Forelimb muscle (tissue), 1 donor: ENCODE data around the gene LRRC4B. TPM values are rescaled to one million over a fixed set of nuclear protein-coding genes. Genes with fewer than 3 reads are reported as not detected.

Experiments
- DNase-seq: peaks from one replicate; pipeline ENCODE4 v3.0.0-alpha.2; 2013; ENCODE audit warnings: low read depth
- polyA plus RNA-seq: library from polyadenylated mRNA; unstranded; fragments of 120-200 nt; gene quantifications from one replicate; pipeline ENCODE4 v1.2.1, GENCODE V29; 2013; ENCODE audit not compliant: insufficient read length

Gene LRRC4B
- polyA plus RNA-seq, 1 donor: 8.5 TPM

DNA sequence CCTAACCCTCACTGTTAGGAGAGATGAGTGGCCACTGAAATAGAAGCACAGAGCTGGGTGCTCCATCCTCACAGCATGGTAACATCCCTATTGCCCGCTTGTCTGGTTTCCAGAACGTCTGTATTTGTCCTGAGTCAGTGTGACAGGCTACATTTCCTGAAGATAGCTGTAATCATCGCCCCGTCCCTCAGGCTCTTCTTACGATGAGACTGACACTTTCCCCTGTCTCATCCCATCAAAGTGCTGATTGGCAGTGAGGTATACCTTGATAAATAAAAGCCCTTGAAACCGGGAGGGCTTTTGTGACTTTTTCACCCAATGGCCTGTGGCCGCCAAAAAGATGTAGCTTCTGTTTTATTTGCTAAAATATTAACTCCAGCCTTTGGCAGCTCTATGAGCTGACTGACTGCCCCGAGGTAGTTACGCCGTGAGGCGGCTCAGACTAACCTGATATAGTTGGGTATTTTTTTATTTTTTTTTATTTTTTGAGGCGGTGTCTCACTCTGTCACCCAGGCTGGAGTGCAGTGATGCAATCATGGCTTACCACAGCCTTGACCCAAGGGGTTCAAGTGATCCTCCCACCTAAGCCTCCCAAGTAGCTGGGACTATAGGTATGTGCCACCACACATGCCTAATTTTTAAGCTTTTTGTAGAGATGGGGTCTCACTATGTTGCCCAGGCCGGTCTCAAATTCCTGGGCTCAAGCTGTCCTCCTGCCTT, 5.7 kb upstream of the LRRC4B start:
- no peak for DNase-seq

DNA sequence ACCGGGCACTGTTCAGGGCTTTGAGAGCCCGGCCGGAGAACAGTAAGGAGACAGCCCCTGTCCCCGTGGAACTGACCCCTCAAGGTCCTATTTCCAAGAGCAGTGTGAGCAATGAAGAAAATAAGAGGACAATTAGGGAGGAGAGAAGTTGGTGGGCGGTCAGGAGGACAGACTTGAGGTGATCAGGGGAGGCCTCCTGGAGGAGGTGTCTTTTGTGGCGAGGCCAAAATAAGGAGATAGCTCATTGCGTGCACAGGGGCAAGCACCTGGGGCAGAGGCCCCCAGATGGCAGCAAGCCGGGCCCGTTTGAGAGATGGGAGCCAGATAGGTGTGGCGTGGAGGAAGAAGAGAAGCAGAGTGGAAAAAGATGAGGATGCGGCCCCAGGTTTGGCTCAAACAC, 2.8 kb upstream of the LRRC4B start:
- no peak for DNase-seq

DNA sequence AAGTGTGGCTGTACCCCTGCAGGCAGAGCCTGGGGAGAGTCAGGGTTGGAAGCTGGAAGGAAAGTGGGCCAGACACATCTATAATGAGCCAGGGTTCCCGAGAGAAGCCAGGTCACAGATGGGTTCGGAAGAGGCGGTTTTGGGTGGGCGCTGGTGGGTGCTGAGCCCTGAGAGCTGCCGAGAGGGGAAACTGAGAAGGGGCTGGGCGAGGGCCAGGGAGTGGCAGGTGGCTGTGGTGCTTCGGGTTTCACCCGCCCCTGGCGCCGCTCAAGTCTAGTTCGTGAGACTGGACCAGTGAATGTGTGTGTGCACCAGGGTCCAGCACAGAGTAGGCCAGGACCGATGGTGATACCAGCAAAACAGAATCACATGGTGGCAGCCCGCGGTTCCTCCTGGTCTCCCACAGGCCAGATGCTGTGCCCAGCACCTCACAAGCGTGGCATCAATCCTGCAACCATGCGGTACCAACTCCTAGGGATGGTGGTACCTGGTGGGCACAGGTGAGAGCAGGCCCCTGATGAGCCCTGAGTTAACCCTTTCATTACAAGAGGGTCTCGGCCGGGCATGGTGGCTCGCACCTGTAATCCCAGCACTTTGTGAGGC, 1.8 kb upstream of the LRRC4B start:
- DNase-seq: no peak

GRCh38 chr19:50568728-50569698, 778 bp upstream of the LRRC4B start:
- DNase-seq: no peak

GRCh38 chr19:50567052-50567841, 988 bp downstream of the LRRC4B start:
- no peak for DNase-seq

DNA sequence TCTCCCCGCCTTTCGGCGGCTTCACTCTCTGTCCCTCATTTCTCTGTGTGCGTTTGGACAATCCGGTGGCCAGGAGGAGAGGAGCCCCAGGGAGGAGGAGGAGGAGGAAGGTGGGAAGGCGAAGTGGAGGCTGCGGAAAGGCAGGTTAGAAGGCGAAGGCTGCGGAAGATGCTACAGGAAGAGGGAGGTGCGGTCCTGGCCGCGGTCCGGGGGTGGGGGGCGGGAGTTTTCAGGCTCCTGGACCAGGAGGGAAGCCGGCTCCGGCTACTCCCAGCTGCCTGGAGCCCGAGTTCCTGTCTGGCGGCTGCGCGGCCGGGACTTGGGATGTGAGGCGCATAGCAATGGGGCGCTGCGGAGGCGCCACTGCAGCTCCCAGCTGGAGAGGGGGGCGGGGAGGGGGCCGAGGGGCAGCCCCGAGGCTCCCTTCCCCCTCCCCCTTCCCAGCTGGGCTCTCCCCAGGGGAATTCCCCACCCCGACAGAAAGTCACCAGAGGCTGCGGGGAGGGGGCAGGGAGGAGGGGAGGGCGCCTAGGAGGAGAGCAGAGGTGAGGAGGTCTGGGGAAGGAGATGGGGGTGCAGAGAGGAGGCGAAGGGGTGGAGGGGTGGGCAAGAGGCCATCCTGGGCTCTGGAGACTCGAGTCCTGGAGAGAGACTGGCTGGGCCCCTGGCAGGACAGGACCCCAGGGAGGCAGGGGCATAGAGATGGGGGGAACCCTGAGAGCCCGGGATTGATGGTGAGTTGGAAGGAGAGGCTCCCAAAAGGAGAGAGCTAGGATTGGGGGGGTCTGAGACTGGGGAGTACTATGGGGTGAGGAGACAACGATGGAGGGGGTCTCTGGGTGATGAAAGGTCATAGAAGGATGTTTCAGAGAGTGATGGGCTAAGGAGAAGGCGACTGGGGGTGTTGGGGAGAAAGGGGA, 2.0 kb downstream of the LRRC4B start:
- DNase-seq: no peak

DNA sequence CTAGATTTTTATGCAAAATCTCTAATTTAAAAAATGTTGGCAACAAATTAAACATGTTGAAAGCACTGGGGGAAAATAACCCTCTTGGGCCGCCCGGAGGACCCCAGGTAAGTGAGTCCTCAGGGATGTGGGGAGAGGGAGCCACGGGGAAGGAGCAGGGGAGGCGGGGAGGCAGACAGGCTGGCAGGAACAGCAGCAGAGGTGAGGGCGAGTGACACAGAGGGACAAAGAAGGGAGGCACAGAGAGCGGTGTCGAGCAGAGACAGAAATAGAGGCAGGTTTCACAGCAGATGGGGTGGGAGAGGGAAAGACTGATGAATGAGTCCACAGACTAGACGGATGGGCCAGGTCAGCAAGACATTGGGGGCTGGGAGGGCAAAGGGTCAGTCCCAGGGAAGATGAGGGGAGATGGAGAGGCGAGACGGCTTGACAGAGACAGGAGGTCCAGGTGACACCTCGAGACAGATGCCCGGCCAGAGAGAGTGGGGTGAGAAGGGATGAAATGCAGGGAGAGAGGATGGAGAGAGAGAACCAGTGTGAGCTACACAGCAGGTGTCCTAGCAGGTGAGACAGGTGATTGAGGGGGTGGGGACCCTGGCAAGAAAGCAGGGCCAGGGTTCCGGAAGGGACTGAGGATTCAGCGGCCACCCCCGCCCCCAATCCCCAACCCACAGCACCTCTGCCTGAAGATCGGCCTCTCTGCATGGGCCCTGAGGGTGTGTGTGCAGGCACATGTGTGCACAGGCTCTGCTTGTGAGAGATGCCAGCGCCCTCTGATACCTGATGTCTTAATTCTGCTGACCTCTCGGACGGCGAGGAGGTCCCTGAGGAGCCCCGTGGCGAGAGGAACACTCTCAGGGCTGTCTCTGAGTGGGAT, 3.8 kb downstream of the LRRC4B start:
- DNase-seq: no peak

DNA sequence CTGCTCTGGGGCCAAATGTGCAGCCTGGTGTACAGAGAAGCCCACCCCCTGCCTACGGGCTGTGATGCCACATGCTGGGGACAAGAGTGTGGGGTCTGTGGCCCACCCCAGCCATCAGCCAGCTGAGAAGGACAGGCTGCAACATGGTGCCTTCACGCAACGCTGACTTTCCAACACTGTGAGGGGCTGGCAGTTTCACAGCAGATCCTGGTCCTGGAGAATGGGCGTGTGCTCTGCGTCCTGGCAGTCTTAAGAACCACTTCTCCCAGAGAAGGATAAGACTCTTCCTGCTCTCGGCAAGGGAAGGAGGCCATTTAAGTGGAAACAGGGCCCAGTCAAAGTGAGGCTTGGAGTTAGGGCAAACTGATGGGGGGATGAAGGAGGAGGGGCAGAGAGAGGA, 4.6 kb downstream of the LRRC4B start:
- no peak for DNase-seq

GRCh38 chr19:50562996-50563395, 5.2 kb downstream of the LRRC4B start:
- DNase-seq: no peak

GRCh38 chr19:50562329-50562728, 5.9 kb downstream of the LRRC4B start:
- DNase-seq: no peak

GRCh38 chr19:50559636-50560035, 8.6 kb downstream of the LRRC4B start:
- no peak for DNase-seq

DNA sequence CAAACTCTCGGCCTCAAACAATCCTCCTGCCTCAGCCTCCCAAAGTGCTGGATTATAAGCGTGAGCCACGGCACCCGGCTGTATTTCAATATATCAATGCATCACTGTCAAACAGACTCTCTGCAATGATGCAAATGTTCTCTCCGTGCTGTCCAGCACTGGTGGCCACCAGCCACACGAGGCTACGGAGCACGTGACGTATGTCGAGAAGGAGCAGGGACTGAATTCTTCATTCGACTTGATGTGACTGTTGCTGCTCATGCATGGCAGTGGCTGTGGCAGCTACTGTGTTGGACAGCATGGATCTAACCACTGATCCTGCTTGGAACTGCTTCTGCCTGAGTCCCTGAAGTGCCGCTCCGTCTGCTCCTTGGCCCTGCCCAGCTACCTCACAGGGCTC, 9.8 kb downstream of the LRRC4B start:
- no peak for DNase-seq

- DNase-seq: no peak
Observed at GRCh38 chr19:50558039-50558438, 10.2 kb downstream of the LRRC4B start.

- no peak for DNase-seq
Observed at GRCh38 chr19:50557009-50557613, 11.1 kb downstream of the LRRC4B start.

DNA sequence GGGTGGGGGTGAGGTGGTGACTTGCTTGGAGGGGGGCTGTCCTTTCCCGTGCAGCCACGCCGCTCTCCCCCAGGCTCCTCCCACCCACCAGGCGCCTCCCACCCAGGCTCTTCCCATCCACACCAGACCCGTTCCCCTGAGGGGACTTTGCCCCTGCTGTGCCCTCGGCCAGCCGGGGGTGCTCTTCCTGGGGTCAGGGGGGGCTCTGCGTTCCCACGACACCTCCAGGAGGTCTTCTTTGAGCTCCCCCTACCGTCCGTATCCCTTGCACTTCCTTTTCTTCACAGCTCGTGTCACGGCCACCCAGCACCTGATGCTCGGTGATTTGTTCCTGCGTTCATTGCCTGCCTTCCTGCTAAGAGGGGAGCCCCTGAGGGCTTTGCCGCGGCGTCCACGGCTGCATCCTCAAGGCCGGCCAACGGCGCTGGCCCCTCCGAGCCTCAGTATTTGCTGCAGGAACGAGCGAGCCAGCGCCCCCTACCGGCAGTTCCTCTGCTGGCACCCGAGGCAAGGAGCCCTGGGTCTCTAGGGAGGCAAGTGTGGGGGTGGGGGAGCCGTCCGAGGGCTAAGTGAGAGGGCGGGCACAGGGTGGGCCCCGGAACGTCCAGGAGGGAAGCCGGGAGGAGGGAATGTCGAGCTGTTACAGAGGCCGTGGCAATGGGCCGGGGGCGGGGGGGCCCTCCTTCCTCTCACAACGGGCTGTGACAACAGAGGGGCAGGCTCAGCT, 11.8 kb downstream of the LRRC4B start:
- no peak for DNase-seq

DNA sequence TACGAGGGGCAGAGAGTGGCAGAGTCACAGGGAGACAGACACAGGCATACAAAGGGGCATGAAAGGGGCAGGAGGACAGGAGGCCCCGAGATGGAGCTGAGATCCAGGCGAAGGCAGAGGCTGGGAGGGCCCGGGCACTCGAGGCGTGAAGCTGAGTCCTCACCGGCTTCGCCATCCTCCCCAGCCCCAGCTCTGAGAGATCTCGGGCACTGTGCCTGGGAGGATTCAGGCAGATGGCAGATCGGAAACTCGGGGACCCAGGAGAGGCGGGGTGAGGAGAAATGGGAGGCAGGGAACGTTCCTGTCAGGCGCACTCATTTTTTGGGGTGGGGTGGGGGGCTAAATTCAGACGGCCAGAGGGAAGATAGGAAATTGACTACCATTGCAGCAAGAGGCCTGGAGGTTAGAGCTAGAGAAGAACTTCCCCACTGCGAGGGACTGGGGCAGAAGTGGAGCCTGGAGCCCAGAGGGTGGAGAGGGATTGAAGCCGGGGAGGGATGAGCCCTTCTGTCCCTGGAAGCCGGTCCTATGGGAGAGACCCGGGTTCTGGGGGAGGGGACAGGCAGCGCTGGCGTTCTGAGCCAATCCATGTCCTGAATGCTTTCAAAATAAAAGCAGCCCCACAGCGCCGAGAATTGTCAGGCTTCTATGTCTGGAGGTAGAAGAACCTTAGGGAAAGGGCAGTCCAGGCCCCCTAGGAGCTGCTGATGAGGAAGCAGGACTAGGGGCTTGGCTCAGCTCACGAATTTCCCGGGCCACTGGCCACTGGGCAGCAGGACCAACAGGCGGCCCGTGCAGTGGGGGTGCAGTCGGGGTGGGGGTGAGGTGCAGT, 12.6 kb downstream of the LRRC4B start:
- no peak for DNase-seq

DNA sequence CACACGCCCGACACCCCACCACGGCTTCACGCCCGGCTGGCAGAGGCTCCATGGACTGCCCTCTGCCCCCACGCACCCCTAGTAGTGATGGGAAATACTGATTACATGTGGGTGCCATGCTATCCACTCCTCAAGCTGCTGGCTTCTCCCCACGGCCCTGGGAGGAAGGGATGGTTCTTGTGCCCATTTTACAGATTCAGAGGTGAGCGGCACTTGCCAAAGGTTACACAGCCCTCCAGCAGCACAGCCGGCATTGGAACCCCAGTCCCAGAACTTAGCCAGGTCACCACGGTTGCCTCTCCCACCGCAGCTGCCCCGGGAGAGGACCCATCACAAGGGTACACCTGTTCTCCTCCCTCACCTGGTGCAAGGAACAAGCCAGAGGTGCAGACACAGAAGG, 13.2 kb downstream of the LRRC4B start:
- no peak for DNase-seq

- no peak for DNase-seq
Observed at GRCh38 chr19:50554212-50554611, 14.0 kb downstream of the LRRC4B start.
